ENCODE measurements around the gene LHX6. TPM values are rescaled to one million over a fixed set of nuclear protein-coding genes. Genes with fewer than 3 reads are reported as not detected.

LHX6 gene
- total RNA-seq, 2 donors from 2014 or later = not detected

GRCh38 chr9:122256206-122256605 is 27.4 kb upstream of the LHX6 start:
- no peaks in the 10 kb centered on the region for H3K9me3 ChIP-seq (ENCODE audit: control insufficient read depth, low read length, poor library complexity, severe bottlenecking)
- Mint-ChIP-seq H3K36me3 (ENCODE audit: low read depth) (peaks cover 10% of the 10 kb centered on the region), H3K27ac (peak overlapping the region; percentile 4), H3K4me3 (no peak overlapping the region), H3K4me1 (peaks cover 37% of the 10 kb centered on the region), H3K27me3 (no peaks in the 10 kb centered on the region)
- no peak for ATAC-seq
- no peak for DNase-seq

GRCh38 chr9:122254761-122255160 is 26.0 kb upstream of the LHX6 start:
- no peak for DNase-seq
- no peak overlapping the region for H3K4me3 Mint-ChIP-seq
- no peaks in the 10 kb centered on the region for H3K9me3 ChIP-seq (ENCODE audit: control insufficient read depth, low read length, poor library complexity, severe bottlenecking)
- no peaks in the 10 kb centered on the region for H3K27me3 Mint-ChIP-seq
- H3K27ac Mint-ChIP-seq = no peak overlapping the region
- peaks cover 12% of the 10 kb centered on the region for H3K36me3 Mint-ChIP-seq (ENCODE audit: low read depth)
- no peak for ATAC-seq
- H3K4me1 Mint-ChIP-seq = peaks cover 36% of the 10 kb centered on the region

- no peak for DNase-seq
- Mint-ChIP-seq H3K4me1 (peaks cover 27% of the 10 kb centered on the region), H3K36me3 (ENCODE audit: low read depth) (peaks cover 12% of the 10 kb centered on the region), H3K4me3 (no peak overlapping the region), H3K27ac (no peak overlapping the region), H3K27me3 (no peaks in the 10 kb centered on the region)
- H3K9me3 ChIP-seq (ENCODE audit: control insufficient read depth, low read length, poor library complexity, severe bottlenecking) = no peaks in the 10 kb centered on the region
- no peak for ATAC-seq
These were observed 24.0 kb upstream of the LHX6 start for GRCh38 chr9:122252796-122253195.

- no peak overlapping the region for H3K4me3 Mint-ChIP-seq
- peaks cover 25% of the 10 kb centered on the region for H3K4me1 Mint-ChIP-seq
- no peaks in the 10 kb centered on the region for H3K9me3 ChIP-seq (ENCODE audit: control insufficient read depth, low read length, poor library complexity, severe bottlenecking)
- no peak overlapping the region for H3K27ac Mint-ChIP-seq
- no peaks in the 10 kb centered on the region for H3K27me3 Mint-ChIP-seq
- peaks cover 9% of the 10 kb centered on the region for H3K36me3 Mint-ChIP-seq (ENCODE audit: low read depth)
- ATAC-seq (no peak), DNase-seq (no peak)
These were observed 22.6 kb upstream of the LHX6 start for GRCh38 chr9:122251351-122251750.

GRCh38 chr9:122248448-122248865 is 19.7 kb upstream of the LHX6 start:
- no peaks in the 10 kb centered on the region for H3K27me3 Mint-ChIP-seq
- no peak overlapping the region for H3K27ac Mint-ChIP-seq
- no peaks in the 10 kb centered on the region for H3K9me3 ChIP-seq (ENCODE audit: control insufficient read depth, low read length, poor library complexity, severe bottlenecking)
- DNase-seq (no peak), ATAC-seq (no peak)
- H3K4me3 Mint-ChIP-seq = no peak overlapping the region
- H3K4me1 Mint-ChIP-seq = peaks cover 12% of the 10 kb centered on the region
- H3K36me3 Mint-ChIP-seq (ENCODE audit: low read depth) = peaks cover 12% of the 10 kb centered on the region

GRCh38 chr9:122246666-122247065 is 17.9 kb upstream of the LHX6 start:
- DNase-seq = no peak
- Mint-ChIP-seq H3K36me3 (ENCODE audit: low read depth) (peaks cover 14% of the 10 kb centered on the region), H3K27me3 (no peaks in the 10 kb centered on the region), H3K4me1 (peaks cover 3% of the 10 kb centered on the region), H3K4me3 (no peak overlapping the region), H3K27ac (peak overlapping the region; percentile 60)
- no peak for ATAC-seq
- H3K9me3 ChIP-seq (ENCODE audit: control insufficient read depth, low read length, poor library complexity, severe bottlenecking) = no peaks in the 10 kb centered on the region

- Mint-ChIP-seq H3K4me3 (no peak overlapping the region), H3K27me3 (no peaks in the 10 kb centered on the region), H3K4me1 (no peaks in the 10 kb centered on the region), H3K36me3 (ENCODE audit: low read depth) (peaks cover 13% of the 10 kb centered on the region), H3K27ac (peak overlapping the region; percentile 34)
- ATAC-seq = no peak
- no peak for DNase-seq
- no peaks in the 10 kb centered on the region for H3K9me3 ChIP-seq (ENCODE audit: control insufficient read depth, low read length, poor library complexity, severe bottlenecking)
These were observed 15.6 kb upstream of the LHX6 start for GRCh38 chr9:122244349-122244748.

- H3K27ac Mint-ChIP-seq = no peak overlapping the region
These were observed 11.0 kb upstream of the LHX6 start for GRCh38 chr9:122239722-122240121.

GRCh38 chr9:122236681-122237080 is 7.9 kb upstream of the LHX6 start:
- no peak for ATAC-seq
- no peaks in the 10 kb centered on the region for H3K27me3 Mint-ChIP-seq
- no peak overlapping the region for H3K4me3 Mint-ChIP-seq
- no peak for DNase-seq
- peaks cover 6% of the 10 kb centered on the region for H3K36me3 Mint-ChIP-seq (ENCODE audit: low read depth)
- H3K4me1 Mint-ChIP-seq = peaks cover 6% of the 10 kb centered on the region
- no peaks in the 10 kb centered on the region for H3K9me3 ChIP-seq (ENCODE audit: control insufficient read depth, low read length, poor library complexity, severe bottlenecking)
- no peak overlapping the region for H3K27ac Mint-ChIP-seq

More at GRCh38 chr9:122239722-122240121, 11.0 kb upstream of the LHX6 start:
- peaks cover 13% of the 10 kb centered on the region for H3K36me3 Mint-ChIP-seq (ENCODE audit: low read depth)
- no peaks in the 10 kb centered on the region for H3K27me3 Mint-ChIP-seq
- no peaks in the 10 kb centered on the region for H3K9me3 ChIP-seq (ENCODE audit: control insufficient read depth, low read length, poor library complexity, severe bottlenecking)
- no peak overlapping the region for H3K4me3 Mint-ChIP-seq
- DNase-seq = no peak
- peaks cover 3% of the 10 kb centered on the region for H3K4me1 Mint-ChIP-seq
- no peak for ATAC-seq

- ATAC-seq (no peak), DNase-seq (no peak)
- Mint-ChIP-seq H3K4me1 (peaks cover 6% of the 10 kb centered on the region), H3K27me3 (no peaks in the 10 kb centered on the region), H3K4me3 (no peak overlapping the region), H3K27ac (no peak overlapping the region), H3K36me3 (ENCODE audit: low read depth) (peaks cover 3% of the 10 kb centered on the region)
- no peaks in the 10 kb centered on the region for H3K9me3 ChIP-seq (ENCODE audit: control insufficient read depth, low read length, poor library complexity, severe bottlenecking)
These were observed 5.4 kb upstream of the LHX6 start for GRCh38 chr9:122234022-122234748.

GRCh38 chr9:122232796-122233306 is 4.1 kb upstream of the LHX6 start:
- no peak for DNase-seq
- Mint-ChIP-seq H3K27ac (no peak overlapping the region), H3K36me3 (ENCODE audit: low read depth) (no peaks in the 10 kb centered on the region), H3K27me3 (no peaks in the 10 kb centered on the region), H3K4me1 (peaks cover 2% of the 10 kb centered on the region), H3K4me3 (no peak overlapping the region)
- no peaks in the 10 kb centered on the region for H3K9me3 ChIP-seq (ENCODE audit: control insufficient read depth, low read length, poor library complexity, severe bottlenecking)
- ATAC-seq = no peak

- Mint-ChIP-seq H3K4me1 (peaks cover 10% of the 10 kb centered on the region), H3K4me3 (no peak overlapping the region), H3K27ac (no peak overlapping the region), H3K36me3 (ENCODE audit: low read depth) (peaks cover 2% of the 10 kb centered on the region), H3K27me3 (peaks cover 27% of the 10 kb centered on the region)
- ATAC-seq = no peak
- DNase-seq = no peak
- no peaks in the 10 kb centered on the region for H3K9me3 ChIP-seq (ENCODE audit: control insufficient read depth, low read length, poor library complexity, severe bottlenecking)
These were observed 704 bp upstream of the LHX6 start for GRCh38 chr9:122229485-122229837.

GRCh38 chr9:122228191-122228567 is 578 bp downstream of the LHX6 start:
- peaks cover 40% of the 10 kb centered on the region for H3K27me3 Mint-ChIP-seq
- H3K4me3 Mint-ChIP-seq = peak overlapping the region; percentile 36
- no peak for DNase-seq
- no peak for ATAC-seq
- no peak overlapping the region for H3K27ac Mint-ChIP-seq
- no peaks in the 10 kb centered on the region for H3K9me3 ChIP-seq (ENCODE audit: control insufficient read depth, low read length, poor library complexity, severe bottlenecking)
- H3K36me3 Mint-ChIP-seq (ENCODE audit: low read depth) = peaks cover 3% of the 10 kb centered on the region
- peaks cover 9% of the 10 kb centered on the region for H3K4me1 Mint-ChIP-seq

GRCh38 chr9:122227575-122227900 is 1.2 kb downstream of the LHX6 start:
- peaks cover 46% of the 10 kb centered on the region for H3K27me3 Mint-ChIP-seq
- ATAC-seq (no peak), DNase-seq (no peak)
- H3K4me3 Mint-ChIP-seq = no peak overlapping the region
- no peak overlapping the region for H3K27ac Mint-ChIP-seq
- H3K4me1 Mint-ChIP-seq = peaks cover 13% of the 10 kb centered on the region
- H3K9me3 ChIP-seq (ENCODE audit: control insufficient read depth, low read length, poor library complexity, severe bottlenecking) = no peaks in the 10 kb centered on the region
- peaks cover 3% of the 10 kb centered on the region for H3K36me3 Mint-ChIP-seq (ENCODE audit: low read depth)

Measured in T-helper 17 cell (primary cell).